HG02840 (cell line): ENCODE data around the gene BOD1L1.

Experiments used
- ATAC-seq: cut with Tn5 transposase; IDR thresholded peaks from one replicate; pipeline ENCODE4 v1.9.1; 2021; ENCODE audit warnings: mild to moderate bottlenecking, moderate library complexity, moderate number of reproducible peaks; ENCODE audit not compliant: unreplicated experiment, low FRiP score

BOD1L1 gene

DNA sequence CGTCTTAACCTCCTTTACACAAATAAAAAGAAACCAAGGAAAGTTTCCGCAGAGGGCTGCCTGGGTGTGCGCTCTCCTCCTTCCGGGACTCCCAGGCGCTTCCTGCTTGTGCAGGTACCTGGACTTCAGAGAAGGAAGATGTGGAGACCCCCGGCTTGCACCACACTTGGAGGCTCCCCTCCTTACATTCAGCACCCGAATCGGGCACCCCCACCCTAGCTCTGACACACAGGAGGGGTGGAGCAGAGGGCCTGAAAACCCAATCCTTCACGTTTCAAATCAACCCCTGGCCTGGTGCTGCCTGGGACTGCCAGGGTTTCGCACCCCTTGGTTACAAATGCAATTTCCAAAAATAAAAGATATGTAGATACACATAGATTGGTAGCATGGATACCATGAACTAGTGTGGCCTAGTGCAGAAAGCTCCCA lies 86.3 kb downstream of the BOD1L1 start:
- no peak for ATAC-seq

- ATAC-seq, result no peak
Measured at GRCh38 chr4:13540446-13541175, 86.9 kb downstream of the BOD1L1 start.

DNA sequence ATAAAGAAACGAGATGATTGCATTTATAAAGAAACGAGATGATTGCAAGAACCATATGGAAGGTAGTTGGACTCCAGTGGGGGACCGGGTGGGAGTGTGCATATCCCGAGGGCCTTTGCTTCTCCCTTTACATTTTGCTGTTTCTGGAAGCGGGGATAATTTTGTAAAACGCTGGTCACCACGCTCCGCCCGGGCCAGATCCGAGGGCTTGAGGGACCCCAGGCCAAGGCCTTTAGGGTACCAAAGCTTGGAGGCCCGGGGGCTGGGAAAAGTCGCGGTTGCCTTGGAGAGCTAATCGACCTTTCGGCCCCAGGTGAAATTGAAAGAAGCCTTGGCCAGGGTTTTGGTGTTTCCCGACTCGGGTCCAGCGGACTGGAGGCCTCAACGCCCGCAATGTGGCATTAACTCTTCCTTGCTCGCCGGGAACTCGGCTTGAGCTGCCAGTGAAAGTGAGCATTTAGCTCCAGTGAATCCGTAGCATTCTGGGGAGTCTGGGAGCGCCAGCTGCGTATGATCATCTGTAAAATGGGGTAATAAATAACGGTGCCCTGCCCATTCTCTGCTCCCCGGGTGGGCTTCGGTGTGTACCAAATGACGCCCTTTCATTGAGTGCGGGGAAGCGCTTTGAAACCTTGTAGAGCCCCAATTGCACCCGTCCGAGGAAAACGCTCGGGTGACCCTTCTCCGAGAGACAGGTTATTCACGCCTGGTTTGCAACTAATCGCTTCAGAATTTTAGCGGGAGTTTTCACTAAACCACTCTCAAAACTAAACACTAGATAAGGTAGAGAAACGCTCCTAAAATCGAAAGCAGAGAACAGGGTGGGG lies 87.7 kb downstream of the BOD1L1 start:
- ATAC-seq, result no peak

DNA sequence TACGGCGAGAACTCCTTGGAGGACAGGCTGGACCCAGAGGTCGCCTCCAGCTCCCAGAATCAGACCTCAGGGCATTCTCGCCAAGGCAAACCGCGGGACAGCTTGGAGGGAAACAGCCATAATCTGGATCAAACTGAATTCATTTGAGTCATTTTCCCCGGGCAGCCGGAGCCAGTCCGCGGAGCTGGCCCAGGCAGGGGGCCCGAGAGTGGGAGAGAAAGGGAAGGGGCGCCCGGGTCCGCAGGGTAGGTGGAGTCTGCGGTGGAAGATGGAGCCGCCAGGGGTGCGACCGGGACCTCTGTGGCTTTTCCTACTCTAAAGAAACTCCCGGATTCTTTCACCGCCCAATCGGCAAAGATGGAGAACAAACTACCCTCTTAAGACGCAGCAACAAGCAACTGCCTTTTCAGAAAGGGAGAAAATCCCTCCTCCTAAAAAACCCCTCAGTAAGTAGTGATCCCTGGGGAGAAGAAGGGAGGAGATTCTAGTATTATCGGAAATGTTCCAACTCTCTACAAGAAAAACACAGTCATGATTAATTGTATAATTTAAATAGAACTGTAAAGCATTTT lies 88.4 kb downstream of the BOD1L1 start:
- ATAC-seq, result no peak

GRCh38 chr4:13538427-13538973 lies 89.0 kb downstream of the BOD1L1 start:
- no peak for ATAC-seq

- no peak for ATAC-seq
Measured at GRCh38 chr4:13537832-13538177, 89.7 kb downstream of the BOD1L1 start.

GRCh38 chr4:13537011-13537831 lies 90.3 kb downstream of the BOD1L1 start:
- ATAC-seq, result no peak

DNA sequence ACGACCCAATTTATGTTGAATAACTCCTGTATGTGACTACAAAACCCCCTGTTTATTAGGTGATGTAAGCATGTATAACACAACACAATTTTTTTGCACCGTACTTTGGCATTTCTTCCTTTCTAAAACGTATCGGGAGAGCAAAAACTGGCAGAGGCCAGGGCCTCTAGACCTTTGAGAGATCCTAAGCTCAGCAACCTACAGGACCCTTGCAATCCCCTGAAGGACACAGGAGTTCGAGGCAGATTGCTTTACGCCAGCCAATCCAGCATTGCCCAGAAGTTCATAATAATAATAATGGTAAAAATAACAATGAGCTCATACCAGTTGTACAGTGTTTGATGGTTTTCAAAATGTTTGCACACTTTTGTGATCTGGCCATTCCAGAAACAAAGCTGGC lies 90.9 kb downstream of the BOD1L1 start:
- no peak for ATAC-seq

DNA sequence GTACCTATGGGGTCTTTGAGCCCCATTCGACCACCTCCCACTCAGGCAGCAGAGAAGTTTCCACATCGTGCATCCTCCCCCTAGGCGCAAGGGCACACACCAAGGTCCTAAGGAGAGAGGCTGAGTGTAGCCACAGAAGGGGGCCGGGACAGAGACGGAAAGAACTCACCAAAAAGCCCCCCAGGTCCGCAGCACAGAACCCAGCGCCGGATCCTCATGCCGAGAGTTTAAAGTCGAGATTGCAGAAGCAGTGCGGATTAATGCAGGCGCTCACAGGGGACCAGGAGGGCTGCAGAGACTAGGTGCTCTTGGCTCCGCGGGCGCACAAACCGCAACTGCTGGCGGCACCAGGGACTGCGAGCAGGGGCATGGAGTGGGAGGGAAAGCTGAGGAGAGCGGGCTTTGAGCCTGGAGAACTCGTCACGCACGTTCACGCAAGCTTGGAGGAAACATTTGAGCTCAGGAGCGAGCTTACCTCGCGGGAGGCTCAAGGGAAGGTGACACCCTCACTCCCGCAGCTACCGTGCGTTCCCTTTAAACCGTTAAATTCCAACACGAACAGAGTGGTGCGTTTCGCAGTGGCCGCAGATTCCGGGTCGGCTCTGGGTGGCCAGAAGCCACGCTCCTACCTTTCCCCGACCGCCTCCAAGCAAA lies 91.7 kb downstream of the BOD1L1 start:
- no peak for ATAC-seq

DNA sequence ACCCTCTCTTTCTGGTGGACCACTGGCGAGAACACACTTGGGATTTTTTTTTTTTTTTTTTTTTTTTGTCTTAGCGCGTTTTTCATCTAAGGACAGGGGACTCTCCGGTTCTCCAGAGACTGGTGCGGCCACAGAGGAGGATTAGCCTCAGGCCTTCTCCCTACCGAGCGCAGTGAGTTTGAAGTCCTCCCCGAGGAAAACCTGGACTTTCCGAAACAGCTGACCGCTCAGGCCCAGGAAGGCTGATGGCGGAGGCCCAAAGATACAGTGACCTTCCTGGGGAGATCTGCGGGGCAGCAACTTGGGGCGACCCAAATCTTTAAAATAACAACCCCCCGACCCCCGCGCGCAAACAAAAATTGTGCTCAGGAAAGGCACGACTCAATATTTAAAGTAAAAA lies 92.4 kb downstream of the BOD1L1 start:
- ATAC-seq, result no peak

- no peak for ATAC-seq
Measured at GRCh38 chr4:13534344-13535063, 93.0 kb downstream of the BOD1L1 start.

DNA sequence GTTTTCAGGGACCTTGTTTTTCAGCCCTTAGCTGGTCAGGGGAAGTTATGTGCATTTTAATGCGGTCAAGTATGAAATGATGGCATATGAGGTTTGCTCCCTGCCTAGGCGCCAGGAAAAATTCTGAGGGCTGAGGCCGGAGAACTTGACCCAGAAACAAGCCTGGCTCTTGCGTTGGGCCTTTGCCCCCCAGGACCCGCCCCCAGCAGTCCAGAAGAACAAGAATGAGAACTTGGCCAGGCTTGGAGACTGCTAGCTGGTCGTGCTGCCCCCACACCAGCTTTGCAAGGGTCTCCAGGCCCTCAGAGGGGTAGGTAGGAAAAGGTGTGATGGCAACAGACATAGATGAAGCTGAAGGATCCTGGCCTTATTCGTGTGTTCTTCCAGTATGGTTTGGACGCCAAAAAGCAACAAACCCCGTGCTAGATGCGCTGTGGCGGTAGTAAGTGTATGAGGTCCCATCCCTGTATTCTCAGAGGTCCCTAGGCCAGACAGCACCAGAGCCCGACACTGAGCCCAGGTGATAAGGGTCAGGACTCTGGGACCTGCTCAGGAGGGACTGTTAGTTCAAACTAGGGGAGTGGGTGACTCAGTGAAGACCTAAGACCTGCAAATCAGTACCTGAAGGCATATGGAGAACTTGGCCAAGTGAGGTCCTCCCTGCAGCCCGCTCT lies 93.7 kb downstream of the BOD1L1 start:
- ATAC-seq, result no peak

- no peak for ATAC-seq
Measured at GRCh38 chr4:13531625-13531998, 95.9 kb downstream of the BOD1L1 start.

GRCh38 chr4:13530823-13531624 lies 96.5 kb downstream of the BOD1L1 start:
- no peak for ATAC-seq

DNA sequence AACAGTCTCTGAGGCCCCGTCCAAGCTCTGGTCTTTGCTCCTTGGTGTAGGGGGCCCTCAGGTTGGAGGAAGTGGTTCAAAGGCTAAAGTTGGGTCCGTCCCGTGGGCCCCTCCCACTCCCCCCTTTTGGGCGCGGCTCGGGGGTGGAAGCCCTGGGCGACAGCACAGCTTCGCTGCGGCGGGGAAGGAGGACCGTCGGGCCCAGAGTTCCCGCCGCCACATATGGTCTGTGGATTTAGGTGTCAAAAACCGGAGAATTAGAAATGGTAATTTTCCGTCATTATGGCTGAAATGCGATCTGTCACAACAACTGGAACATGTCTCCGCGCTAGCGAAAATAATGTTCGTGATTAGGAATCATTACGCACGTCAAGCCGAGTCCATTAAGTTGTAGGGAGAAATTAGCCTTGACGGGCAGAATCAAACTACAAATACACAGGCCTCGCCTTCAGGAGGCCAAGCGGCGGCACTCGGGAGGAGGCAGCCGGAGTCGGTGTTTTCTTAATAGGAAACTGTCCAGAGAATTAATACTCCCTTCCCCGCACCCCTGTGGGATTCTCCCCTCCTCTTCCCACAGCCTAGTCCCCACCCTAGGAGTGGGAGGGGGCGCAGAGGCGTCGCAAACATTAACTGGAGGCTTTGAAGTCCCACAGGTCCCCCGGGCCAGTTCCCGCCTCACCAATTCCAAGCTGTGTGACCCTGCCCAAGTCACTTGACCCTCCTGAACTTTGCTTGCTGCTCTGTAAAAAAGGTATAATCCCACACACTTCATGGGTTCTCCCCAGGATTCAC lies 98.2 kb downstream of the BOD1L1 start:
- no peak for ATAC-seq

- ATAC-seq, result no peak
Measured at GRCh38 chr4:13528821-13529127, 98.8 kb downstream of the BOD1L1 start.
